ENCODE results near the gene CENPX. TPM values are rescaled to one million over a fixed set of nuclear protein-coding genes. Genes with fewer than 3 reads are reported as not detected.

CENPX gene
- total RNA-seq, 1 experiment from 2014 or later = 77.9 TPM

DNA sequence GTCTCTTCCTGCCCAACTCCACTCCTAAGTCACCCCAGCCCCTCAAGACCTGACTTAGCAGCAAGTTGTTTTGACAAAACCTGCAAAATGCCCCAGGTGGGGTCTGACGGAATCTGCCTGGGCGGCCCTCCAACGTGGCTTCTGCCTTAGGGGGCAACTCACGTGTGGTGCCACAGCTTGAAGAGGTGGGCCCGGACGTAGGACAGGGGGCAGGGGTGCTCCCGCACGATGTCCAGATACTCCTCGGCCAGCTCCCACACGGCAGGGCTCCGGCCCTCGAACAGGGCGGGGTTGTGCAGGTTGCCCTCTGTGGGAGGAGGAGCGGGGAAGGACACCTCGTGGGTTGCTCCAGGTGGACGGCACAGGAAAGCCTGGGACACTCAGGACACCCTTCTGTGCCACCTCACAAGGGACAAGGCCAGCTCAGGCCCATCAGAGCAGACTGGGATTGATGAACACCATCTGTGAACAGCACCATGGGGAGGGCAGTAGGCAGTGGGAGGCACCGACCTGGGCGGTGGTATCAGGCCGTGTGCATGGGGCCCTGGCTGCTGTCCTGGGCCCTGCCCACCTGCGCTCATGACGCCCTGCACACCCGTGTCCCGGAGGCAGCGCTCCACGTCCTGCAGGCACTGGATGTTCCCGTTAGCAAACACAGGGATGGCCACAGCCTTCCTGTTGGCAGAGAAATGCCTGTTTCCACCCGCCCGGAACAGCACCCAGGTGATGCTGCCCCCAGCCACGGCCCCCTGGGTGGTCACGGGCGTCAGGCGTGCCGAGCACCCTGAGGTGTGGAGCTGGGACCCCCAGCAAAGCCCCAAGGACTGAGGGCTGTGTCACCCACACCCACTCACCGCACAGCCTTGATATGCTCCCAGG, 38.6 kb upstream of the CENPX start:
- H3K4me3 Mint-ChIP-seq = no peak overlapping the region; a peak in 1 of 5 replicates
- Histone ChIP-seq H4K5ac (ENCODE audit: insufficient read length, low read depth, low read length) (no peak overlapping the region), H3K9me3 (ENCODE audit: control insufficient read depth, low read depth, low read length) (no peaks in the 10 kb centered on the region), H3K79me2 (ENCODE audit: insufficient read depth, low read length) (no peaks in the 10 kb centered on the region), H3K4me2 (ENCODE audit: insufficient read depth, insufficient read length, low read length) (no peak overlapping the region), H3K4ac (ENCODE audit: low read depth, low read length) (no peak overlapping the region), H2BK12ac (ENCODE audit: insufficient read length, low read depth, low read length) (no peak overlapping the region), H2BK20ac (ENCODE audit: low read depth, low read length, poor library complexity, severe bottlenecking) (no peak overlapping the region), H2BK5ac (ENCODE audit: insufficient read length, low read length) (no peak overlapping the region), H3K56ac (ENCODE audit: insufficient read length, low read depth, low read length) (no peak overlapping the region), H3K23me2 (ENCODE audit: insufficient read length, low read depth, low read length, poor library complexity, severe bottlenecking) (peaks cover 15% of the 10 kb centered on the region), H2BK15ac (ENCODE audit: low read depth, low read length) (no peak overlapping the region), H3T11ph (ENCODE audit: low read length) (no peak overlapping the region), H3K27me3 (ENCODE audit: insufficient read depth, low read length) (no peaks in the 10 kb centered on the region), H3K23ac (ENCODE audit: insufficient read length, low read depth, low read length) (no peak overlapping the region), H3K9ac (ENCODE audit: extremely low read depth, insufficient read length, low read length) (no peak overlapping the region), H2BK120ac (ENCODE audit: low read depth, low read length, poor library complexity, severe bottlenecking) (no peak overlapping the region), H3K79me1 (ENCODE audit: insufficient read depth, low read depth, low read length, poor library complexity, severe bottlenecking) (no peaks in the 10 kb centered on the region), H2AK5ac (ENCODE audit: insufficient read length, low read length) (no peak overlapping the region), H3K4me1 (ENCODE audit: insufficient read depth, low read length) (no peaks in the 10 kb centered on the region), H3K14ac (ENCODE audit: insufficient read depth, low read length) (no peak overlapping the region), H4K8ac (replicated peaks; ENCODE audit: insufficient read length, low read depth, low read length) (no peak overlapping the region), H4K91ac (ENCODE audit: insufficient read length, low read depth, low read length) (no peak overlapping the region), H3K18ac (ENCODE audit: insufficient read length, low read depth, low read length) (no peak overlapping the region), H4K20me1 (ENCODE audit: control insufficient read depth, insufficient read depth, insufficient read length) (no peaks in the 10 kb centered on the region), H2AFZ (ENCODE audit: low read length) (no peak overlapping the region), H3K27ac (ENCODE audit: insufficient read length, low read depth, low read length) (no peak overlapping the region)
- DNase-seq = no peak
- H3K9me3 Mint-ChIP-seq = no peaks in the 10 kb centered on the region; a peak in 1 of 5 replicates
- no peak overlapping the region for H3K27ac Mint-ChIP-seq
- H3K36me3 Mint-ChIP-seq (ENCODE audit: insufficient read depth in 1 of 3, low read depth in 3 of 3) = peaks cover 4 to 28% (median 28%) of the 10 kb centered on the region in 3 experiments
- no CpG with 5 or more reads among the region's 34 CpGs for WGBS (ENCODE audit: extremely low coverage, insufficient read length, low lambda C conversion rate)
- TF ChIP-seq, protein P1, sequence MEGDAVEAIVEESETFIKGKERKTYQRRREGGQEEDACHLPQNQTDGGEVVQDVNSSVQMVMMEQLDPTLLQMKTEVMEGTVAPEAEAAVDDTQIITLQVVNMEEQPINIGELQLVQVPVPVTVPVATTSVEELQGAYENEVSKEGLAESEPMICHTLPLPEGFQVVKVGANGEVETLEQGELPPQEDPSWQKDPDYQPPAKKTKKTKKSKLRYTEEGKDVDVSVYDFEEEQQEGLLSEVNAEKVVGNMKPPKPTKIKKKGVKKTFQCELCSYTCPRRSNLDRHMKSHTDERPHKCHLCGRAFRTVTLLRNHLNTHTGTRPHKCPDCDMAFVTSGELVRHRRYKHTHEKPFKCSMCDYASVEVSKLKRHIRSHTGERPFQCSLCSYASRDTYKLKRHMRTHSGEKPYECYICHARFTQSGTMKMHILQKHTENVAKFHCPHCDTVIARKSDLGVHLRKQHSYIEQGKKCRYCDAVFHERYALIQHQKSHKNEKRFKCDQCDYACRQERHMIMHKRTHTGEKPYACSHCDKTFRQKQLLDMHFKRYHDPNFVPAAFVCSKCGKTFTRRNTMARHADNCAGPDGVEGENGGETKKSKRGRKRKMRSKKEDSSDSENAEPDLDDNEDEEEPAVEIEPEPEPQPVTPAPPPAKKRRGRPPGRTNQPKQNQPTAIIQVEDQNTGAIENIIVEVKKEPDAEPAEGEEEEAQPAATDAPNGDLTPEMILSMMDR (conservative IDR thresholded peaks at IDR 0.05) = no peak
- H3K27me3 Mint-ChIP-seq (ENCODE audit: low read depth) = peaks cover 2% of the 10 kb centered on the region; the same call in 1 of the 2 replicates
- H3K4me1 Mint-ChIP-seq = peaks cover 2 to 3% of the 10 kb centered on the region in 2 experiments

All from H9 (cell line).